Measurements from ENCODE around the gene PTGER4.

PTGER4 gene

GRCh38 chr5:40672425-40672824 lies 7.3 kb upstream of the PTGER4 start:
- DNase-seq = no peak

DNA sequence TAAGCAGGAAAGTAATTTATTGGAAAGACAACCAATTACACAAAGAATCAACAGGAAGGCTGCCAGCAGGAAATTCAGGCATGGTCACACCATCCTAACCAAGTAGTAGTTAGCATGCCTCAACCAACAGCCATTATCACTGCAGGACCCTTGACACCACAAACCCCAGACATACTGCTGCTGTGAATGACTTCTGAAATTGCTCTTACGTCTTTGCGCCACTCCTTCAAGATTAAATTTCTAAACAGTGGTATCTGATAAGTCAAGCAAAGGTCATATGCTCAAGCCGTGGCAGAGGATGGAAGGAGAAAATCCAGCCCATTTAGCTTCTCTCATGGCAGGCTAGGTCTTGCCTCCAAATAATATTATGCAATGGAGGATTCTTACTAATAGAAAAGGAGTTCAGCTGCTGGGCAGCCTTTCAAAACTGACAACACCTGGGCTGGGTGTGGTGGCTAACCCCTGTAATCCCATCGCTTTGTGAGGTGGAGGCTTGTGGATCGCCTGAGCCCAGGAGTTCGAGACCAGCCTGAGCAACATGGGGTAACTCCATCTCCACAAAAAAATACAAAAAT lies 5.0 kb upstream of the PTGER4 start:
- no peak for DNase-seq

- no peak for DNase-seq
Observed at GRCh38 chr5:40675396-40676133, 4.2 kb upstream of the PTGER4 start.

GRCh38 chr5:40676613-40677343 lies 2.9 kb upstream of the PTGER4 start:
- DNase-seq = no peak

- DNase-seq = no peak
Observed at GRCh38 chr5:40677456-40677855, 2.3 kb upstream of the PTGER4 start.

DNA sequence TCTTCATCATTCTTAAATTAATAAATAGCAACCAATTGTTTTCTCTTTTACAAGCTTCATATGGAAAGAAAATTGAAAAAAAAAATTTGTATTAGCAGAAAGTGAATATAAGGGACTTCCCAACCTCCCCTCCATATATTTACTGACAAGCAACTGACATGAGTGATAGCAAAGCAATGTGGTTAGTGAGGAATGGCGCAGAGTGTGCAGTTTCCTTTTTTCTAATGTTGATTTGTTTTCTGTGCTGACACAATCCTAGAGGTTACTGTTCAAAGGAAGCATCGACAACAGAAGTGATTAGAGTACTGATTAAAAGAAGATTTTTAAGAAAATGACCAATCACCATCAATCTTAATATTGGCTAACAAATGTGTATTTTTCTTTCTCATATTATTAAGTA lies 1.7 kb upstream of the PTGER4 start:
- DNase-seq = no peak

- no peak for DNase-seq
Observed at GRCh38 chr5:40678460-40679147, 1.1 kb upstream of the PTGER4 start.

- peak; percentile 89 for DNase-seq
Observed at GRCh38 chr5:40679148-40679912, 385 bp upstream of the PTGER4 start.

DNA sequence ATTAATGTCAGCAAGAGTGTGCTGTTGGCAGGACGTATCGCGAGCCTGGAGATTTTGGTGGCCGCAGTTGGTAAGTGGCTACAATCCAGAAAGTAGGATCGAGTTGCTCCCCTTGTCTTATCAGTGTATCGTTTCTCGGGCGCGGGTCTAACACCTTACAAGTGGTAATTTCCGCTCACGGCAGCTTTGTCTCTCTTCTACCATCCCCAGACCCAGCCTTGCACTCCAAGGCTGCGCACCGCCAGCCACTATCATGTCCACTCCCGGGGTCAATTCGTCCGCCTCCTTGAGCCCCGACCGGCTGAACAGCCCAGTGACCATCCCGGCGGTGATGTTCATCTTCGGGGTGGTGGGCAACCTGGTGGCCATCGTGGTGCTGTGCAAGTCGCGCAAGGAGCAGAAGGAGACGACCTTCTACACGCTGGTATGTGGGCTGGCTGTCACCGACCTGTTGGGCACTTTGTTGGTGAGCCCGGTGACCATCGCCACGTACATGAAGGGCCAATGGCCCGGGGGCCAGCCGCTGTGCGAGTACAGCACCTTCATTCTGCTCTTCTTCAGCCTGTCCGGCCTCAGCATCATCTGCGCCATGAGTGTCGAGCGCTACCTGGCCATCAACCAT lies 1.1 kb downstream of the PTGER4 start:
- no peak for DNase-seq

DNA sequence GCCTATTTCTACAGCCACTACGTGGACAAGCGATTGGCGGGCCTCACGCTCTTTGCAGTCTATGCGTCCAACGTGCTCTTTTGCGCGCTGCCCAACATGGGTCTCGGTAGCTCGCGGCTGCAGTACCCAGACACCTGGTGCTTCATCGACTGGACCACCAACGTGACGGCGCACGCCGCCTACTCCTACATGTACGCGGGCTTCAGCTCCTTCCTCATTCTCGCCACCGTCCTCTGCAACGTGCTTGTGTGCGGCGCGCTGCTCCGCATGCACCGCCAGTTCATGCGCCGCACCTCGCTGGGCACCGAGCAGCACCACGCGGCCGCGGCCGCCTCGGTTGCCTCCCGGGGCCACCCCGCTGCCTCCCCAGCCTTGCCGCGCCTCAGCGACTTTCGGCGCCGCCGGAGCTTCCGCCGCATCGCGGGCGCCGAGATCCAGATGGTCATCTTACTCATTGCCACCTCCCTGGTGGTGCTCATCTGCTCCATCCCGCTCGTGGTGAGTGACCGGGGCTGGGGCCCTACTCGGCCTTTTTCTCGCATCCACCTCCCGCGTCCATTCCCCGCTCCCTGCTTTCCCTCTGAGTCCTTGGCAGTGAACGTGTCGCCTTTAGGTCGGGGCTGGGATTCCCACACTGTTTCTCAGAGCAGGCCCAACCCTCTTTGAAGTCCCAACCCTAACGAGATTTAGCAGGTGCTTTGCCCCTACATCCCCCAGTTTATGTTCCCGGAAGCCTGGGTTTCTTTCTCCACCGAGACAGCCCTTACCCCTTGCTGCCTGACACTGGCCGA lies 1.8 kb downstream of the PTGER4 start:
- DNase-seq = no peak

GRCh38 chr5:40682154-40683017 lies 2.7 kb downstream of the PTGER4 start:
- no peak for DNase-seq

- no peak for DNase-seq
Observed at GRCh38 chr5:40683305-40683704, 3.6 kb downstream of the PTGER4 start.

GRCh38 chr5:40685193-40685592 lies 5.5 kb downstream of the PTGER4 start:
- no peak for DNase-seq

DNA sequence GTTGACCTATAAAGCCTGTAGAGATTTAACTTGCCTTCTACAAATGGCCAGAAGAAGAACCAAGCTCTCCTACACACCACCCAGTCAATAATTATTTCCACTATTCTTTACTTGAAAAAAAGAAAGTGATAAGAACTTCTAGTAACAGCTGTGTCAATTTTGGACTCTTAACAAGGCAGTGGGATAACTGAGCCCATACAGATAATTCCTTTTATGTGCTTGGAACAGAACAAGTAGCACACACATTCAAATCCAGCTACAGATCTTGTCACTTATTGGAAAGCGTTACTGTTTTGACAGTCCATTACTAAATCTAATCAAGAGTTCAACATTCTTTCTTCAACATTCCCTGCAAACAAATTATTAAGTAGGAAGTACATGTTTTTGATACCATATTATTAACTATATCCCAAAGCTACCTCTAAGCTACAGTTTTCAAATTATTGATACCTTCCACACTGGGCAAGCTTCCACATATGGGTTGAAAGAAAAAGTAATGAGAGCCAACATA lies 6.3 kb downstream of the PTGER4 start:
- no peak for DNase-seq

- no peak for DNase-seq
Observed at GRCh38 chr5:40687321-40687720, 7.6 kb downstream of the PTGER4 start.

DNA sequence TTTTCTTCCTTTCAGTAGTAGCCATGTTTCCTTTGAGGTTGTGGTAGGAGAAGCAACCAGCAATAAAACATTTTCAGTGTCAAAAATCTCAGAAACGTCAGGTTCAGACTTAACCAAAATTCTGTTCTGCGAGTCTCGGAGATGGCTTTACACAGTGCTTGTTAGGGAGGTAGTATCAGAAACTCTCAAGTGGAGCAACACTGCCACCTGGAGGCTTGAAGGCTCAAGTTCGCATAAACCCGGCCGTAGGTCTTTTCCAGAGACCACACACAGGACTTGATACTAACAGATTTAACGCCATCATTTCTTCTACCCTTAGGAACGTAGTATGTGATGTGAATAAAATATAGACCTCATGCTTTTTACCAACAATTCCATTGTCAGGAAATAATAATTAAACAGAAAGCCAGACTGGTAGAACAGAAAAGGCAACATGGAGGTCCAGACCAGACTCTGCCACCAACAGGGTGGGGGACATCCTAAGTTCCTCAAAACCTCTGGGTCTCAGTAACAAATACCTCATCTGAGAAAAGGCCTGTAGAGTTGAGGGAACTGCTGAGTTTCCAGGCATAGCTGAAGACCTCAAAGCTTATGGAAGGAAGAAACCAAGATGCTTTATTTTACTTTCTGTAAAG lies 8.5 kb downstream of the PTGER4 start:
- peak; percentile 80 for DNase-seq

GRCh38 chr5:40688996-40689395 lies 9.3 kb downstream of the PTGER4 start:
- no peak for DNase-seq

GRCh38 chr5:40689438-40689837 lies 9.7 kb downstream of the PTGER4 start:
- DNase-seq = no peak

GRCh38 chr5:40690267-40690666 lies 10.6 kb downstream of the PTGER4 start:
- DNase-seq = no peak

DNA sequence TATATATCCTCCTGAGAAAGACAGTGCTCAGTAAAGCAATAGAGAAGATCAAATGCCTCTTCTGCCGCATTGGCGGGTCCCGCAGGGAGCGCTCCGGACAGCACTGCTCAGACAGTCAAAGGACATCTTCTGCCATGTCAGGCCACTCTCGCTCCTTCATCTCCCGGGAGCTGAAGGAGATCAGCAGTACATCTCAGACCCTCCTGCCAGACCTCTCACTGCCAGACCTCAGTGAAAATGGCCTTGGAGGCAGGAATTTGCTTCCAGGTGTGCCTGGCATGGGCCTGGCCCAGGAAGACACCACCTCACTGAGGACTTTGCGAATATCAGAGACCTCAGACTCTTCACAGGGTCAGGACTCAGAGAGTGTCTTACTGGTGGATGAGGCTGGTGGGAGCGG lies 12.2 kb downstream of the PTGER4 start:
- no peak for DNase-seq
